NCI-H1436 (cell line): ENCODE measurements around the gene CAND2.
A peak's percentile ranks its signal among the peaks of the same experiment; 100 is the strongest.

Source experiments
- DNase-seq: peaks from one replicate; lab custom pipeline; 2025; lab: John Stamatoyannopoulos, UW

CAND2 gene

GRCh38 chr3:12796171-12797123 lies at the start of gene CAND2:
Gene CAND2 (plus strand): TSS chr3:12796680. CDS start chr3:12796721, 41 bp downstream.
- DNase-seq = peak; percentile 11

GRCh38 chr3:12748477-12748876 lies 48.0 kb upstream of the CAND2 start:
- DNase-seq = no peak

- no peak for DNase-seq
Measured at GRCh38 chr3:12750223-12750622, 46.3 kb upstream of the CAND2 start.

- no peak for DNase-seq
Measured at GRCh38 chr3:12750658-12751071, 45.8 kb upstream of the CAND2 start.

- no peak for DNase-seq
Measured at GRCh38 chr3:12751571-12751970, 44.9 kb upstream of the CAND2 start.

- DNase-seq = no peak
Measured at GRCh38 chr3:12752102-12752501, 44.4 kb upstream of the CAND2 start.

GRCh38 chr3:12752809-12753208 lies 43.7 kb upstream of the CAND2 start:
- DNase-seq = no peak

- DNase-seq = no peak
Measured at GRCh38 chr3:12753275-12754028, 43.0 kb upstream of the CAND2 start.

- DNase-seq = no peak
Measured at GRCh38 chr3:12754313-12754712, 42.2 kb upstream of the CAND2 start.

- DNase-seq = no peak
Measured at GRCh38 chr3:12755754-12756153, 40.7 kb upstream of the CAND2 start.

GRCh38 chr3:12756175-12756574 lies 40.3 kb upstream of the CAND2 start:
- DNase-seq = no peak

GRCh38 chr3:12756635-12757034 lies 39.8 kb upstream of the CAND2 start:
- no peak for DNase-seq

GRCh38 chr3:12758025-12758781 lies 38.3 kb upstream of the CAND2 start:
- no peak for DNase-seq

GRCh38 chr3:12759097-12759679 lies 37.3 kb upstream of the CAND2 start, which contains the start of gene TMEM40:
Gene TMEM40 (minus strand): TSS chr3:12759259. CDS start chr3:12749832, 9,427 bp downstream.
- no peak for DNase-seq

GRCh38 chr3:12759693-12760565 lies 36.6 kb upstream of the CAND2 start:
- no peak for DNase-seq

GRCh38 chr3:12764171-12764776 lies 32.2 kb upstream of the CAND2 start:
- DNase-seq = no peak

GRCh38 chr3:12766541-12766940 lies 29.9 kb upstream of the CAND2 start:
- DNase-seq = no peak

GRCh38 chr3:12768579-12769527 lies 27.6 kb upstream of the CAND2 start:
- DNase-seq = no peak

GRCh38 chr3:12769761-12770160 lies 26.7 kb upstream of the CAND2 start:
- DNase-seq = no peak
